COR-L47 (cell line): ENCODE measurements around the gene WWOX.

Source experiments
- DNase-seq: peaks from one replicate; lab custom pipeline; 2025; lab: John Stamatoyannopoulos, UW

The WWOX gene

GRCh38 chr16:79104567-79104966, 1005.1 kb downstream of the WWOX start:
- DNase-seq, result no peak

DNA sequence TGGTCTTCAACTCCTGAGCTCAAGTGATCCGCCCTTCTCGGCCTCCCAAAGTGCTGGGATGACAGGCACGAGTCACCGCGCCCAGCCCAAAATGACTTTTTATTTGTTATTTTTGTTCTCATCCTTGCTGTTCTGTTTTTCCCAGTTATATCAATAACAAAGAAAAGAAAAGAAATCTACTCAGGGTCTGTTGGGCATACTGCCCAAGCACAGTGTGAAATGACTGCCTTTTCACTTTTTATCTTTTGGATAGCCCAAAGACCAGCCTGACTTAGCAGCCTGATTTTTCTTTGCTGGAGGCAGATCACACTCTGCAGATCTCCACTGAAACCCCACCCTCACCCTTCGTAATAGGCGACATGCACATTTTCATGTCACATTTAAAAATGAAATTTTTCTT, 1007.8 kb downstream of the WWOX start:
- no peak for DNase-seq

DNA sequence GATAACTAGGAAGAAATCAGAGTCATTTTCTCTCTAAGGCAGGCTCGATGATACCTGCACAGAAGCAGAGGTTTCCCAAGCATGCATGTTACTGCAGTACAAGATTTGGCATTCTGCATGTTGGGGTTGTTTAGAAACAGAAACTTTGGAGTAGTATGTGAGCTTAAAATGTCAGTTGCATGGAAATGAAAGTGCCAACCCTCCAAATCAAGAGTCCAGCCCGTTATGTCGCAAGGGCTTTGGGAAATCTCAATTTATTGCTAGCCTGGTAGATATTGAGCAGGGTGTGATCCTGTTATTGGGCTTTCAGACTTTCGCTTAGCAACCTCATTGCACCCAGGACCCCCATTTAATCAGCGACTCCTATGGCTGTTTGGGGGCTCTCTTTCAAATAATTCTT, 1010.3 kb downstream of the WWOX start:
- no peak for DNase-seq

- no peak for DNase-seq
These were observed 1010.8 kb downstream of the WWOX start for GRCh38 chr16:79110242-79110641.

GRCh38 chr16:79110953-79111352, 1011.5 kb downstream of the WWOX start:
- no peak for DNase-seq

DNA sequence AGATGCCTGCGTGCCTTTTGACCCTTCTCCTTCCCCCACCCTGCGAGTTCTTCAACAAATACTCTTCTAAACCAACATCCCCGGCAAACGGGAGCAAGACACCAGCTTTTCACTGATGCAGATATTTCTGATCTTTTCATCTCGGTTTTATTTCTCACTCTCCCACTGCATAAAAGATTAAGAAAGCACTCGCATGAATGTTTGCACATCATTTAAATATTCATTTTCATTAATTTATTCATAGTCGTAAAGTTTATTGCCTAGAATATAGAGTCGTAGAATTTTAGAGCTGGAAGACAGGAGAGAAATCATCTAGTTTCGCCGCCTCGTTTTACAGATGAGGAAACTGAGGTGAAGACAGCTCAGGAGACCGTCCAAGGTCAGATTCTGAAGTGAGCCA, 1013.0 kb downstream of the WWOX start:
- no peak for DNase-seq

DNA sequence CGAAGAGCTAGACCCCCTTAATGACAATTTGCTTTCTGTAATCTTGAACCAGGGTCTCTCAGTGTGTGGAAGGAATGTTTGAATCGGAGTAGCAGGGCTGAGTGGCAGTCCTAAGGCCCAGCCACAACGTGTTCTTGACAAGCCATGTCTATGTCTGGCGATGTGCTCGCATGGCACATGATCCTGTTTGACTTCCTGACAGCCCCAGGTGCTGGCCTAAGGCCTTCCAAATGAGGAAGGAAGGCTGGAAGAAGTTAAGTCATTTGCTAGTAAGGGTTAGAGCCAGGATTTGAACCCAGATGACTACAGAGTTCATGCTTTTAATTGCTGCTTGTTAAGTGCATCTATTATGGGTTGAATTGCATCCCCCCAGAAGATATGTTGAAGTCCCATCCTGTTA, 1014.4 kb downstream of the WWOX start:
- DNase-seq, result no peak

- DNase-seq, result no peak
These were observed 1015.3 kb downstream of the WWOX start for GRCh38 chr16:79114759-79115158.

DNA sequence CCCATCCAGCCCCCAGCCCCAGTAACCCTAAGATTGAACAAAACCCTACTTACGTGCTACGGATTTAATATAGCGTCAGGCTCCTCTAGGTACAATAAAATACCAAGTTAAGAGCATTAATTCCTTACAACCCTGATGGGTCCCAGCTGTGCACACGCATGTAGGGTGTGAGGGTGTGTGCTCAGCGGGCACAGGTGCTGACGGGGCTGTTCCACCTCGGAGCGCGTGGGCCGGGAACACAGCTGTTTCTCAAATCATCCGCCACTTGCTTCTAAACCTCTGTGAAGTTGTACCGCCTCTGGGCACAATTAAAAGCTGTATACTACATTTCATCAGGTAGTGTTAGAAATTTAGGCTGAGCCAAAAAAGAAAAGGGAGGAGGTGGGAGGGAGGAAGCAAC, 1022.5 kb downstream of the WWOX start:
- no peak for DNase-seq

DNA sequence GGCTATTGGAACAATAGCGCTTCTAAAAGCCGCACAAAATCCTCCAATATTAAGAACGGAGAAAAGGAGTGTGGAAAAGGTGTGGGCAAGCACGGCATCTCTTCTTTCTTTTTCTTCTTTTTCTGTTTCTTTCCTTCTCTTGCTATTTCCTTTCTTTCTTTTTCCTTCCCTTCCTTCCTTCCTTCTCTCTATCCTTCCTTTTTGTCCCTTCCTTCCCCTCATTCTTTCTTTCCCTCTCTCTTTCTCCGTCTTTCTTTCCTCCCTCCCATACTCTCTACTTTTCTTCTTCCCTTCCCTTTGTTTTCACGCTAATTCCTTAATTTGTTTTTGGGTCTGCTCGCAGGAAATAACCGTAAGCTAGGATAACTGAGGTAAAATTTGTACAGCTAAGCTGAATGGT, 1022.9 kb downstream of the WWOX start:
- DNase-seq, result no peak

DNA sequence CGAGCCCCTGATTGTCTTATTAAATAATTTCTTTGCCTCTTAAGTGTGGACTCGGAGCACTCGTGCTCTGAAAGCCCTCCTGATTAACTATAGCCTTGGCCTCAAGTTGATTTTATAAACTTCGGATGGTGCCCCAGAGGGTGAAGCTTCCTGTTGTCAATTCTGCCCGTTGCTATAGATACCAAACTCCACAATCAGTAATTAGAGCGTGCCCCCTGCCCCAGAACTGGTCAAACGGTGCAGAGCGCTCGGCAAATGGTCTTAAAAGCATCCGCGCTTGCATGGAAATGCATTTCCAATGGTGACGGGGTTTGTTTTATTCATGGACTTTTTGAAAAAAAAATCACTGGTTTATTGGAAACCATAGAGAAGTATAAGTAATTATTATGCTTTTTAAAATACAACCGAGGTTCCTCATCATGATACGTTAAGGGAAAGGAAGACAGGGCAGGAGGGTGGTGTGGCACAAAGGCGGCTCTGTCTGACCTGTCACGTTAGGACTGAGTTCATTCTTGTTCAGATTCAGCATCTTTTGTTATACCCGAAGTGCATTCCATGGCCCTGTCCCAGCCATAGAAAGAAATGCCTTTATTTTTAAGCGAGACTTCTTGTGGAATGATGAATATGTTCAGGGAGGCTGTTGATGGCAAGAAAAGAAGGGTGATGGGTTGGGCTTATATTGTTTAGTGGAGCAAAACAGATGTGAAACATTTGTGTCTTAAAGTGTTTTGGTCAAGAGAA, 1024.7 kb downstream of the WWOX start:
- no peak for DNase-seq

- DNase-seq, result no peak
These were observed 1028.3 kb downstream of the WWOX start for GRCh38 chr16:79127766-79128165.

- no peak for DNase-seq
These were observed 1029.3 kb downstream of the WWOX start for GRCh38 chr16:79128706-79129105.

DNA sequence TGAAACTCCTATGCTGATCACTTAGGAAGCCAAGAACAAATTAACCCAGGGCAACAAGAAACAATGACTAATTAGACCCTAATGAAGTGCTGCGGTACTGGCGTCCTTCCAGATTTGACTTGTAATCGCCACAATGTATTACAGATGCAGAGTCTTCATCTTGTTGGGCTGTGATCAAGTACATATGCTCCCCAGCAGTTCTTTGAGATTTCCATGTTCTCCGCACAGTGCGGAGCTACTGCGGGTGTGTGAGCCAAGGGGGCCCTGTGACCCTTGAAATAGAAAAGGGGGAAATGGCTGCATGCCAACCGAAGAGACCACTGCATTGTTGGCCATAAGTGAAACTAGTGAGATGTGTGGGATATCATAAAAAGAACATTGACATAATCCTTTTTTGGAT, 1031.2 kb downstream of the WWOX start:
- DNase-seq, result peak; percentile 14

DNA sequence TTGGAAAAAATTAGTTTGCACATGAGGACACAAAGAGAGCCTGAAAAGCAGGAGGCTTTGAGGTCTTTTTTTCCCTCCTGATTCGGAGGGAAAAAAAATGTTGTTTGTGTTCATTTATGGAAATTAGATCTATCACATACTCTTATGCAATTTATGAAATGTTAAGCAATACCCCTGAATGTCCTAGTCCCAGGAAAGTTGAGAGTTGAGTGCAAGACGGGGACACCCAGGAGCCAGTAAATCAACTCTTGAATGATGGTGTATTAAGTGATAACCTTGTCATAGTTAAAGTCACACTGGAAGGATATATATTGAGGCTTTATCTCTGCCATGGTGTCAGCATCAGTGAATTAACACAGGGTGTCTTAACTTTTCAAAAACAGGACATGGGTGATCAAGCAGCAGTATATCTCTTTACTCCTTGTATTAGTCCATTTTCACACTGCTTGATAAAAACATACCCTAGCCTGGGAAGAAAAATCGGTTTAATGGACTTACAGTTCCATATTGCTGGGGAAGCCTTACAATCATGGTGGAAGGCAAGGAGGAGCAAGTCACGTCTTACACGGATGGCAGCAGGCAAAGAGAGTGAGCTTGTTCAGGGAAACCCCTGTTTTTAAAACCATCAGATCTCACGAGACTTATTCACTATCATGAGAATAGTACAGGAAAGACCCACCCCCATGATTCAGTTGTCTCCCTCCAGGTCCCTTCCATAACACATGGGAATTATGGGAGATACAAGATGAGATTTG, 1032.0 kb downstream of the WWOX start:
- no peak for DNase-seq

- DNase-seq, result no peak
These were observed 1033.2 kb downstream of the WWOX start for GRCh38 chr16:79132701-79133100.

DNA sequence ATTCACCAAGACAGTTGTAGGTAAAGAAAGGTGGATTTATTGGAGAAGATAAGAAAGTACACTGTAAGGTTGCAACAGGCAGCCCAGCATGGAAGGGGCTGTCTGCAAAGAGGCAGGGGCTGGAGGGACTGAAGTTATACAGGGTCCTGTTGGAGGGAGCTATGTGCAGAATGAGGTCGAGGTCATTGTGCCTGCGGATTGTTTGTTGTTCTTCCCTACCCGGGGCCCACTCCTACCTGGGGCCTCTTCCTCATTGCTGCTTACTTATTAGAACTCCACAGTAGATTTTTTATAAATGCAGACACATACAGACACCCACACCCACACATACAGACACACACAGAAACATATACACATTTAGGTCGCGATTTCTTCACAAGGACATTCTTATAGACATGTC, 1034.8 kb downstream of the WWOX start:
- no peak for DNase-seq

DNA sequence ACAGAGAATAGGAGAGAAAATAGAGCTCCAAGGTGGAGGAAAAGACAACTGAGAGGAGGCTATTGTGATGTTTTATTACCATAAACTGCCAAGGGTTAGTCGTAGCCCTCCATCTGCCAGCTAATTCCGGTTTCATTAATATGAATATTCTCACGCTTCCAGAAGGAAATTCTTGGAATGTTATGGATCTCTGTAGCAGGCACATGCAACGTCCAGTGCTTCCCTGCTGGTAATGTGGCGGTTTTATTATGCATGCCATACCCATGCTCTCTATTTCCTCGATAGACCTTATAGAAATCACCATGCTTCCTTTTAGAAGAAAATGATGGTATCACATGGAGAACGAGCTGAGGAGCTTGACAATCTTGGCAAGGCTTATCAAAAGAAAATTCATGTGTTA, 1037.5 kb downstream of the WWOX start:
- DNase-seq, result no peak

GRCh38 chr16:79137426-79137939, 1038.0 kb downstream of the WWOX start:
- no peak for DNase-seq

DNA sequence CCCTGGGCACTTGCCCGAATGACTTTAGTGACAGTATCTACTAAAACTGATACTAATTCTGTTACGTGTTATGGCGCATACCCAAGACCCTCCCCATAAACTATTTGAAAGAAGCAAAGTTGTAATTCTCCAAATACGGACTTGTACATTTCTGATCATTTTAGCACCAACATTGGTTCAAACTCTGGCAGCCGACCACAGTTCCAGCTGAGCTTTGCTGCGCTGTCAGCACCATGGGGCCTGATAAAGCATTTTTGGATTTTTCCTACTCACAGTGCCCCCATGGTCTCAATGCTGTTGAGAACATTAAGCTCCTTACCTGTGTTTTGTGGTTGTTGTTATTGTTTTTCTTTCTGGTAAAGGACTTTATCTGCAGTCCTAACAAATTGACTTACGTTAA, 1040.3 kb downstream of the WWOX start:
- DNase-seq, result no peak

DNA sequence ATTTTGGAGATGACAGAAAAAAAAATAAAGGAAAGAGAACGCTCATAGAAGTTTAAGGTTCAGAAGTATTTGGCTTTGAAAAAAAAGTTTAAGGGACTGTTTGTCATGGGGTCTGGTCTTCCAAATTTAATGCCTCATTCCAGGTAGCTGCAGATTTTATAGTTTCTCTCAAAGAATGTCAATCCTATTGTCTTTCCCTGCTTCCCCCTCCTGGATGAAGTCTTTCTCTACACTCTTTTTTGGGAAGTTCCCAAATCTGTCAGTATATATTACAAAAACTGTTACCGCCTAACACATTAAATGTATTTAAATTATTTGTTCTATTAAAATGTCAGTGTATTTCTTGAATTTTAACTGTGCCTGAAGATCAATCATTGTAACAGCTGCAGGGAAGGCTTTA, 1043.6 kb downstream of the WWOX start:
- no peak for DNase-seq

DNA sequence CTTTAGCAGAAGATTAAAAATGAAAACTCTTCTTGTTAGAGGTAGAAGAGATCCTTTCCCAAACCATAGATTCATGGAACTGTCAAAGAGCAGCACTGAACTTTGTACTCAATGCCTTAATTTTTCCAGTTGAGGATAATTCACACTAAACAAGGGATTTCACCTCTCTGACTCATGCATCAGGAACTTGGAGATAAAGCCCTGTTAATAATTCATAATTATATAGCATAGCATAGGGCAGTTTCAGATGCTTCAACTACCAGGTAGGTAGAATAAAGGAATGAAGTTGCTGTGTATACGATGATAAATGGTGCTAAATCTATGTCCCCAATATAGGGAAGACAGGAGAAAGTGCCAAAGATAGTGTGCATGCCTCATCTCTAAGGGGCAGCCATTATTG, 1050.7 kb downstream of the WWOX start:
- DNase-seq, result no peak

GRCh38 chr16:79150632-79151310, 1051.3 kb downstream of the WWOX start:
- DNase-seq, result no peak
